CD4-positive, alpha-beta T cell (primary cell): ENCODE results near the gene IL16. TPM values are rescaled to one million over a fixed set of nuclear protein-coding genes. Genes with fewer than 3 reads are reported as not detected.

Experiments used
- ATAC-seq: fragments of 200-7000 bp; cut with Tn5 transposase; one replicate; pipeline ENCODE4 v1.10.0; 2022; ENCODE audit warnings: mild to moderate bottlenecking; ENCODE audit not compliant: poor library complexity
- CTCF ChIA-PET: fragments of 350-600 bp; sonication (Branson Sonifier 250); formaldehyde crosslinking; loops from one replicate; lab custom pipeline; 2021; ENCODE audit warnings: antibody characterized with exemption, inconsistent platforms; lab: Charles Lee
- POLR2A ChIA-PET: fragments of 350-600 bp; sonication (Branson Sonifier 250); formaldehyde crosslinking; loops from one replicate; lab custom pipeline; 2021; ENCODE audit warnings: antibody characterized with exemption, inconsistent platforms; lab: Charles Lee
- DNase-seq, 14 experiments: peaks; one replicate each; pipeline ENCODE4 v3.0.0-alpha.2; 2013 to 2020; ENCODE audit warnings: mixed read lengths in 2 of 14
- H3K27ac ChIP-seq, 2 donors: one replicate each; pipeline versions ENCODE4 v1.5.1 to v1.7.0; 2013; ENCODE audit warnings: low read length in 2 of 2, low read depth in 1 of 2, mild to moderate bottlenecking in 1 of 2
- H3K27me3 ChIP-seq, 2 experiments: 1 replicate in 1 of 2; 2 replicates in 1 of 2; pipeline versions ENCODE4 v1.6.1 to v1.7.0; 2013; ENCODE audit warnings: low read length in 2 of 2, control low read depth in 1 of 2, mild to moderate bottlenecking in 1 of 2, moderate library complexity in 1 of 2; ENCODE audit not compliant: insufficient read depth in 2 of 2, control insufficient read depth in 1 of 2
- H3K36me3 ChIP-seq: one replicate; pipeline ENCODE4 v1.6.1; 2013; ENCODE audit warnings: low read length, control low read depth; ENCODE audit not compliant: insufficient read depth
- H3K4me1 ChIP-seq: one replicate; pipeline ENCODE4 v1.6.1; 2013; ENCODE audit warnings: low read length, control low read depth; ENCODE audit not compliant: insufficient read depth
- H3K4me3 ChIP-seq: one replicate; pipeline ENCODE4 v1.5.1; 2013; ENCODE audit warnings: mild to moderate bottlenecking, low read length, moderate library complexity
- H3K9me3 ChIP-seq, 2 experiments: 1 replicate in 1 of 2; 2 replicates in 1 of 2; pipeline versions ENCODE4 v1.6.1 to v1.7.0; 2013; ENCODE audit warnings: low read length in 2 of 2, mild to moderate bottlenecking in 2 of 2, control low read depth in 1 of 2, moderate library complexity in 1 of 2; ENCODE audit not compliant: control insufficient read depth in 1 of 2, insufficient read depth in 1 of 2
- H3K27ac Mint-ChIP-seq: one replicate; pipeline ENCODE4 v1.8.0; 2020; ENCODE audit warnings: mixed read lengths
- H3K27me3 Mint-ChIP-seq: one replicate; pipeline ENCODE4 v1.8.0; 2021; ENCODE audit warnings: mixed read lengths
- H3K36me3 Mint-ChIP-seq: one replicate; pipeline ENCODE4 v1.8.0; 2021; ENCODE audit warnings: low read depth, mixed read lengths
- H3K4me1 Mint-ChIP-seq: one replicate; pipeline ENCODE4 v1.8.0; 2021; ENCODE audit warnings: low read depth, mixed read lengths
- H3K4me3 Mint-ChIP-seq: one replicate; pipeline ENCODE4 v1.8.0; 2020; ENCODE audit warnings: mild to moderate bottlenecking, mixed read lengths
- H3K9me3 Mint-ChIP-seq: one replicate; pipeline ENCODE4 v1.8.0; 2020; ENCODE audit warnings: mixed read lengths
- intact Hi-C, 2 experiments: fragments of 100-400 bp; cut with DNase I in 1 of 2; cut with micrococcal nuclease in 1 of 2; formaldehyde crosslinking; loops; one replicate each; pipeline versions ENCODE4 v1.15.1 to v1.9.0; 2023 to 2025; cut with DNase I, micrococcal nuclease
- polyA plus RNA-seq, 2 donors: library from polyadenylated mRNA; unstranded; fragments of 120-200 nt; gene quantifications; one replicate each; pipeline ENCODE4 v1.2.1, GENCODE V29; 2013
- total RNA-seq, 174 experiments: library from RNA in 2 of 174; stranded (reverse) in 2 of 174; gene quantifications; one replicate each; pipeline ENCODE4 v1.2.3 and lab custom pipeline; 2021 to 2026
- TF ChIP-seq, protein P1 (sequence below): fragments of 200-600 bp; IDR thresholded peaks from one replicate; pipeline ENCODE4 v1.8.0; 2022; ENCODE audit warnings: antibody characterized with exemption, mild to moderate bottlenecking

Gene IL16
- 100 to 1,000 TPM; 164 to 168 TPM for total RNA-seq
- polyA plus RNA-seq (2013, experiment 1 of 2): 265 TPM
- polyA plus RNA-seq (2013, experiment 2 of 2): 246 TPM
- 30.2 to 1,035 (median 320) reads per million in 172 experiments for total RNA-seq (lab: John Stamatoyannopoulos, UW)

DNA sequence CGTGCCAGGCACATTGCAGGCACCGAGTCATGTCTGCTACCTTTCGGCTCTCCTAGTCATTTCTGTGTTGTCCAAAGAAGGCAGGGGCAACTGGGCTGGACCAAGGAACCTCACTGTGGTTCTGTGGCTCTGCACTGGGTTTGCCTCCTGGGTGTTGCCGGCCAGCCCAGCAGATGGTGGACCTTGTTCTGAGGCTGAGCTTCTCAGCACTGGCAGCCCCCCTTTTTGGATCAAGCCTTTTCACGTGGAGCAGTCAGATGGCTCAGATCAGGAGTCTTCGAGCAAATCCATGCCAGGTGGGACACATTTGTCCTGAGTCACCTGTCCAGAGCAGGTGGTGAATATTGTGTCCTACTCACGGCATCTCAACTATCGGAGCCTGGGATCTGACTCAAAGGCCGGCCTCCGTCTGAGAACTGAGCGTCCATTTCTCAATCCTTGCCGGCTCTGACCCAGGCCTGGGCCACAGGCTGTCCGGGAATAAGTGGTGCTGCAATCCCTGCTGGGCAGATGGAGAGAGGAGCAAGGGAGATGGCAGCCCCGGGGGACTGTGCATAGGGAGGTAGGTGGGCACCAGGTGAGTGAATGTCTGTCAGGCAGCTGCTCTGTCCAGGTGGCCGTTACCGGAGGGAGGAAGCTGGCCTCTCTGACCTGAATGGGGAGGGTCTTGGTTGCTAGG, at the start of gene IL16:
TSS of gene IL16 (plus strand) at position 304 of the 679 bp plus-strand sequence. CDS start 28,521 bp downstream, outside the sequence.
- H3K36me3 ChIP-seq: no peaks in the 10 kb centered on the region
- no peak for ATAC-seq
- no peak for DNase-seq
- Mint-ChIP-seq H3K27me3 (peaks cover 29% of the 10 kb centered on the region), H3K4me1 (no peaks in the 10 kb centered on the region), H3K36me3 (no peaks in the 10 kb centered on the region), H3K27ac (no peak within 1 kb of the TSS), H3K4me3 (no peak within 1 kb of the TSS), H3K9me3 (no peaks in the 10 kb centered on the region)
- CTCF ChIA-PET: no interaction called here
- TF ChIP-seq, protein P1, sequence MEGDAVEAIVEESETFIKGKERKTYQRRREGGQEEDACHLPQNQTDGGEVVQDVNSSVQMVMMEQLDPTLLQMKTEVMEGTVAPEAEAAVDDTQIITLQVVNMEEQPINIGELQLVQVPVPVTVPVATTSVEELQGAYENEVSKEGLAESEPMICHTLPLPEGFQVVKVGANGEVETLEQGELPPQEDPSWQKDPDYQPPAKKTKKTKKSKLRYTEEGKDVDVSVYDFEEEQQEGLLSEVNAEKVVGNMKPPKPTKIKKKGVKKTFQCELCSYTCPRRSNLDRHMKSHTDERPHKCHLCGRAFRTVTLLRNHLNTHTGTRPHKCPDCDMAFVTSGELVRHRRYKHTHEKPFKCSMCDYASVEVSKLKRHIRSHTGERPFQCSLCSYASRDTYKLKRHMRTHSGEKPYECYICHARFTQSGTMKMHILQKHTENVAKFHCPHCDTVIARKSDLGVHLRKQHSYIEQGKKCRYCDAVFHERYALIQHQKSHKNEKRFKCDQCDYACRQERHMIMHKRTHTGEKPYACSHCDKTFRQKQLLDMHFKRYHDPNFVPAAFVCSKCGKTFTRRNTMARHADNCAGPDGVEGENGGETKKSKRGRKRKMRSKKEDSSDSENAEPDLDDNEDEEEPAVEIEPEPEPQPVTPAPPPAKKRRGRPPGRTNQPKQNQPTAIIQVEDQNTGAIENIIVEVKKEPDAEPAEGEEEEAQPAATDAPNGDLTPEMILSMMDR: no peak
- H3K4me1 ChIP-seq: no peaks in the 10 kb centered on the region
- POLR2A ChIA-PET: no interaction called here
- intact Hi-C loops: no loop called here
- no peak within 1 kb of the TSS for H3K4me3 ChIP-seq
- no peaks in the 10 kb centered on the region for H3K9me3 ChIP-seq
- no peak within 1 kb of the TSS for H3K27ac ChIP-seq
- H3K27me3 ChIP-seq: peaks cover 4 to 5% of the 10 kb centered on the region in 2 experiments

DNA sequence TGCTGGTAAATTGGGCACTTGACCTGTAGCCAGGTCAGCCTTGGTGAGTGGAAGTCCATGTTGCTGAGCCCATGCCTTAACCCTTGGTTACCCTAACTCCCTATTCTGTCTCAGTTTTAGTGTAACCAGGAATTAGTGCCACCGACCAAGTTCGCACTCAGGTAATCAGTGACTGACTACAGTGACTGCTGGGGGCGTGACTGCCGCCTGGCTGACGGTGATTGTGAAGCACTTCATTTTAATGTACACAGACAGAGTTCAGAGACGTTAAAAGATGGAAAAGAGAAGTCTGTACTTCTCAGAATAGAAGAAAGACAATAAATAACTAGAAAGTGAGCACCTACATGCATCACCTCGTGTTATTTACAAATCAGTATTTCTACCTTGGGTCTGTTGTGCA, 45.3 kb upstream of the IL16 start:
- no peaks in the 10 kb centered on the region for H3K9me3 Mint-ChIP-seq
- no peaks in the 10 kb centered on the region for H3K9me3 ChIP-seq
- DNase-seq: no peak
- no peak overlapping the region for H3K27ac Mint-ChIP-seq
- ChIA-PET CTCF (no interaction called here), POLR2A (no interaction called here)
- no peak overlapping the region for H3K4me3 Mint-ChIP-seq
- H3K4me1 Mint-ChIP-seq: no peaks in the 10 kb centered on the region
- no peak for ATAC-seq
- H3K4me3 ChIP-seq: no peak overlapping the region
- H3K36me3 Mint-ChIP-seq: no peaks in the 10 kb centered on the region
- H3K4me1 ChIP-seq: no peaks in the 10 kb centered on the region
- no peaks in the 10 kb centered on the region for H3K36me3 ChIP-seq
- no peak overlapping the region for H3K27ac ChIP-seq
- intact Hi-C loops: no loop called here
- TF ChIP-seq, protein P1: no peak
- H3K27me3 ChIP-seq: no peaks in the 10 kb centered on the region
- peaks cover 10% of the 10 kb centered on the region for H3K27me3 Mint-ChIP-seq

DNA sequence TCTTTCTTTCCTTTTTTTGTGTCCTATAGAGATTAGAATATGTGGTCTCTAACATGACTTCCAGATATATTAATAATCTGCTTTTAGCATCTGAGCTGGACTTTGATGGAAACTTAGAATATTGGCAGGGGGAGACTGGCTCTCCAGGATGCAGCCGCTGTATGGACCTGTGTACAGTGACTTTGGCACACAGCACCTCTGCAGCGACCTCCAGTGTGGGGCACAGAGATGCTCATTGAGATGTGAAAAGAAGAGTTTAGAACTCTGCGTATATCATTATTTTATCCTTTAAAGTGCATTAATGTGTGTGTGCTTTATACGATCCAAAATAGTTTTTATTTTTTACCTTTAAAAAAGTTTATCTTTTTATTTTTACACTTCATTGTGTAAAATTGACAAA, 44.3 kb upstream of the IL16 start:
- H3K9me3 ChIP-seq: no peaks in the 10 kb centered on the region
- ATAC-seq (no peak), DNase-seq (no peak)
- no peaks in the 10 kb centered on the region for H3K36me3 ChIP-seq
- no peak overlapping the region for H3K4me3 ChIP-seq
- intact Hi-C loops: no loop called here
- H3K27me3 Mint-ChIP-seq: peaks cover 15% of the 10 kb centered on the region
- H3K4me1 ChIP-seq: no peaks in the 10 kb centered on the region
- H3K27ac ChIP-seq: no peak overlapping the region
- H3K27ac Mint-ChIP-seq: no peak overlapping the region
- TF ChIP-seq, protein P1: no peak
- H3K36me3 Mint-ChIP-seq: no peaks in the 10 kb centered on the region
- H3K9me3 Mint-ChIP-seq: no peaks in the 10 kb centered on the region
- CTCF ChIA-PET: interaction anchor here (1.6 kb wide), 1 partner anchor 114 kb away, joined by 4 read pairs; no protein-coding TSS in a partner anchor
- POLR2A ChIA-PET: interaction anchor here (0.7 kb wide), 1 partner anchor 854 kb away, joined by 3 read pairs; no protein-coding TSS in a partner anchor
- no peak overlapping the region for H3K4me3 Mint-ChIP-seq
- H3K27me3 ChIP-seq: no peaks in the 10 kb centered on the region
- no peaks in the 10 kb centered on the region for H3K4me1 Mint-ChIP-seq
